Measurements from ENCODE around the gene EZR.

The EZR gene

DNA sequence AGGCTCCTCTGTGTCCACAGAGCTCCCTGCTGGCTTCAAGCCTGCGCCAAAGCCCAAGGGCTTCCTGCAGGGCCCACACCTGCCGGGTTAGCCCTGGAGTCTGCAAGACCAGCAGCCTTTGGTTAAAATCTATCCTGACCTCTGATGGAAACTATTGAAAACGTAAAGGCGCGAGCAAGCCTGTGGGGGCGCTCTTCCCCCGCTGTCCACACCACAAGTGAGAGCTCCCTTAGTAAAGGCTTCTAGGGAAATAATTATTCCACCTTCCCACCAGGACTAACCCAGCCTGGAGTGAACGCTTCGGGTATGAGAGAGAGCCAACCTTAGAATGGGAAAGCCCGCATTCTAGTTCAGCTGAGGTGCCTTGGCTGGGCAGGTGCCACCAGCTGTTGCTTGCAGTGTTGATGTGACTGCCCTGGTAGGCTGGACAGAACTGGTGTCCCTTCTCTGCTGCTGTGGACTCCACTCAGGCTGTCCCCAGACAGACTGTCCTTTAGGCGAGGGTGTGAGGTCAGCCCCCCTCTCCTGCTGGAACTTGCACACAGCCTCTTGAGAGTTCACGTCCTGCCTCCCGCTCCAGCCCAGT, 100.6 kb downstream of the EZR start:
- no peak for DNase-seq

DNA sequence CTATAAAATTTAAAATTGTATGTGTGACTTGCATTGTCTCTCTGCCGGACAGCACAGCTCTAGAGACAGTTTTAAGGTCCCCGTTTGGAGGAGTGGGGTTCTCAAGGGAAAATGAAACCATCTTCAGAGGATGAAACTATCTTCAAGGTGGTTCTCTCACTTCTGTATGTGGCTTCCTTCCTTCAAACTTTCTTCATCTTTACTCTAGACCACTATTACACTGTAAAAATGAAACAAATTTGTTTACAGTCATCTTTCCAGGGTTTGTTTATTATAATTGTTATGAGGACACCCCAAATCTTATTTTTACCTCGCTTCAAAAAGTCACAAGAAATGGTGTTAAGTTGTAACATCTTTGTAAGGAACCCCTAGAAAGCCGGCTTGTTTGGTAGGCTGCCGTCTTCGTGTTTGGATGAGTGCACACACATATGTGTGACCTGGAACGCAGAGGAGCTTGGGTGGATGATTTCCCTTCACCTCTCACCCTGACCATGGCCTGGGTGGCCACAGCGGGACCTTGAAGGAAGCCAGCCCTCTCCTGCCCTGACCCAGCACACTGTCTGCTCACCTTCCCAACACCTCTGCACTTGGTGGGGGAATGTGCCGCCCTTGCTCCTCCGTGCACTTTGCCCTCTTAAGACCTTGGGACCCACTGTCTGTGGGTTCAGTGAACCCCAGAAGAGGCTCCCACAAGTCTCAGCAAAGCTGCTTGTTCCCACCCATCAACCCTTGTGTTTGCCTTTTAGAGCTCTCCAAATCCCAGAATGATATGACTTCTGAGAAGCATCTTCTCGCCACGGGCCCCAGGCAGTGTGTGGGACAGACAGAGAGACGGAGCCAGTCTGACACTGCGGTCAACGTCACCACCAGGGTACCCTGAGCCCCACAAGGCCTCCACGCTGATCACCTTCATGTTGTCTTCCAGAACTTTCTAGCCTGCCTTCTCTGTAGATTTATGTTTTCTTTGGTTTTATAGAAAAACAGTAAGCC, 101.5 kb downstream of the EZR start:
- no peak for DNase-seq
